HG02623 (cell line): Measurements from ENCODE around the gene IGF1R.

ENCODE experiments used
- ATAC-seq: cut with Tn5 transposase; IDR thresholded peaks from one replicate; pipeline ENCODE4 v1.9.1; 2021; ENCODE audit warnings: moderate library complexity; ENCODE audit not compliant: unreplicated experiment

Gene IGF1R

DNA sequence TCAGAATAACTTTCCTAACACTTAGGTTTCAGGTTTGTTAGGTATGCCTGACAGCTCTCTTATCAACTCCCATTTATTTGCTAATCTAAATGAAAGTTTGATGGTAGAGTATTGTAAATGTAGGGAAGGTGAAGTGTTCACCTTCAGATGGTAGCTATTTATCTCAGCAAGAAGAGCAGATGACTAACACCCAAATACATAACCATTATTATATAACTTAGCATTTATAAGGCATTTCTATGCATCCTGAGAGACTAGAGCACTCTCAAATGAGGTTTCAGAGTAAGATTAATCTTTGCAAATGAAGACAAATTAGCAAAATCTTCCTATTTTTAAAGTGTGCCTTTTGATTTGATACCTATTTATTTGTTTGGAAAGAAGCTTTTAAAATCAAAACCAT, 143.8 kb downstream of the IGF1R start:
- no peak for ATAC-seq

GRCh38 chr15:98794211-98794610, 145.9 kb downstream of the IGF1R start:
- ATAC-seq, result no peak

DNA sequence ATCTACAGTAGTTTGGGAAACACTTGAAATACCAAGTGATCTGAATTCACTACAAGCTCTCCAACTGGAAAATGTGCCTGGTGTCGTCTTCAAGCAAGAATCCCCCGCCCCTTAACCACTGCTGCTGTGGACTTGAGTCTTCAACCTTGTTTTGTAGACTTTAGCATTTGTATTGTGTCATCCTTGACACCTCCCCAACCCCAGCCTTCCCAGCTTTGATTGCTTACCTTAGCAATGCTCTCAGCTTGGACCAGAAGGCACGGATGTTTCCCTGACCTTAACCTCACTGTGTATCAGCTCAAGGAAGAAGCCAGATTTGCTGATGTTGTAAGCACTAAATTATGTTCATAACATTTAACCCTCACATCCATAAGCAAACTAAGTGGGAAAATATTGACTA, 146.4 kb downstream of the IGF1R start:
- ATAC-seq, result no peak

DNA sequence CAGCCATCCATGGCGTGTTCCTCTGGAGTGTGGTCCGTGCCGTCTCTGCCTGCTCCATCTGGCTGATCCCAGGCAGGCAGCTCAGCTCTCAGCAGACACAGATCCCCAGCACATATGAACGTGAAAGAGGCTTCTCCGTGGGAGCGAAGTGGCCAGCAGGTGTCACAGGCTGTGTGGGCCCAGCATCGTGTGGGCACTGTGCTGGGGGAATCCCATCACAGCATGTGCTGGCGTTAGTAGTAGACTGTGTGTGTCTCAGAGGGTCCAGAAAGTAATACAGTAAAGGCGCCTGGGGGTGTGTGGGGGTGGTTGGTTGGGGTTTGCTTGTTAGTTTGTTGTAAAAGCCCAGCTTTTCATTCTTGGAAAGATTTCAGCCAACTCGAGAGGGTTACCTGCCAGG, 147.6 kb downstream of the IGF1R start:
- ATAC-seq, result no peak

DNA sequence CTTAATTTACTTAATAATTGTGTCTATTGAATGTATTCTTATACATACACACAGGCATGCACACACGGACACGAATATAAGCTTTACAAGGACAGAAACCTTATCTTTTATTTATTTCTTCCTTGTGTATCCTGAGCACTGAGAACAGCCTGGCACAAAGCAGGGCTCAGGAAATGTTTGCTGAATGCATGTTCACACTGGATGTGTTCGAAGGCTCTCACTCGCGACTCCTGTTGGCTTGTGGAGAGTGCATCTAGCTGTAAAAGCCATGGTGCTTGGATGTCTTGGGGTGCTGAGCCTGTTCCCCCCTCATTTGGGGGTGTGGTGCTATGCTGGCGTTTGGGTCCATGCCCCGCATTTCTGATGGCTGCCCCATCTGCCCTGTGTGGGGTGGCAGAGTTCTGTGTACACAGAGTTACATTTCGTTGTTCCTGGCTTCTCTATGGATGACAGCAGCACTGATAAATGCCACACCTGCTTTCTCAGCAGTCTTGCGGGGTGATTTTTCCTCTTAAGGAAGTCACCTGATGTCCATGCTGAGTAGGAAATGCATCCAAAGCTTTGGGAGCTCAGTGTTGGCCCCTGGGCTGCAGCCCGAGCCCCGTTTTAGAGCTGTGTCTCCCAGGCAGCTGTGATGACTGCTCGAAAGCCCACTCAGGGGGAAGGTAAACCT, 148.5 kb downstream of the IGF1R start:
- no peak for ATAC-seq

- ATAC-seq, result no peak
Observed at GRCh38 chr15:98798375-98798893, 150.1 kb downstream of the IGF1R start.

DNA sequence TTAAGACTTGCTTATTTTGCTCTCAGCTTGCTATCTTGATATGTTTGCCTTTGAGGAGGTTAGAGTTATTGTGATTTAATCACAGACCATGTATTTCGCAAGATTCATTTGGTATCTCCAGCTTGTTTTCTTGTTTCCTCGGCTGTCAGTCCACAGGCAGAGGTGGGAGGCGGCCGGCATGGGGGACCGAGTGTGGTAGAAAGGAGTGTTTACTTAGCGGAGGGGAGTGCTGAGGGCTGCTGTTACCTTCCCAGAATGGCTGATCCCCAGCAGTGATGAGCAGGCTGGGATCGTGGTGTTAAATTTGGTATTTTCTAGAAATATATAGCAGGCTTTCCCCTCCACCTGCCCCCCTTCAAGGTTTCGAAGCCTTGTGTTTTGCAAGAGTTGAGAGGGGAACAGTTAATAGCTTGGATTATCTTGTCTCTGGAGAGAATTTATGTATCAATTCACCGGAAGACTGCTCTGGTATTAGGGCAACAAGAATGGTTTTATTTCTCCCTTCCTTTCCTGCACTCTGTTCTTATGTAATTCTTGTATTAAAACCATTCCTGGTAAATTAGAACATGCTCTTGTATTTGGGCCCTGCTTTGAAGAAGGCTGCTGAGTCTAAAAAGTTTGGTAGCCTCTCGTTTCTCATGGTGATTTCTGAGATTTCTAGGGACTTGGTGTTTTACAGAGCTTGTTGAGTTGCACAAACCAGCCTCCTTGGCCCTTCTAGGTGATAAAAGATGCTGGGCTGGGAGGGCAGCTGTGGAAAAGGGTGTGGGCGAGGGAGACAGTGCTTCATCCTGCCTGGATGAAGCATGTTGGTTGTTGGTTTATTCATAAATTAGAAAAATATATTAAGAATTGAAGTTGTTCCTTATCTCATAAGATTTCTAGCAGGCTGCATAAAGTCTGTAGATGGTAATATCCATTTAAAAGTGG, 151.4 kb downstream of the IGF1R start:
- ATAC-seq, result no peak

DNA sequence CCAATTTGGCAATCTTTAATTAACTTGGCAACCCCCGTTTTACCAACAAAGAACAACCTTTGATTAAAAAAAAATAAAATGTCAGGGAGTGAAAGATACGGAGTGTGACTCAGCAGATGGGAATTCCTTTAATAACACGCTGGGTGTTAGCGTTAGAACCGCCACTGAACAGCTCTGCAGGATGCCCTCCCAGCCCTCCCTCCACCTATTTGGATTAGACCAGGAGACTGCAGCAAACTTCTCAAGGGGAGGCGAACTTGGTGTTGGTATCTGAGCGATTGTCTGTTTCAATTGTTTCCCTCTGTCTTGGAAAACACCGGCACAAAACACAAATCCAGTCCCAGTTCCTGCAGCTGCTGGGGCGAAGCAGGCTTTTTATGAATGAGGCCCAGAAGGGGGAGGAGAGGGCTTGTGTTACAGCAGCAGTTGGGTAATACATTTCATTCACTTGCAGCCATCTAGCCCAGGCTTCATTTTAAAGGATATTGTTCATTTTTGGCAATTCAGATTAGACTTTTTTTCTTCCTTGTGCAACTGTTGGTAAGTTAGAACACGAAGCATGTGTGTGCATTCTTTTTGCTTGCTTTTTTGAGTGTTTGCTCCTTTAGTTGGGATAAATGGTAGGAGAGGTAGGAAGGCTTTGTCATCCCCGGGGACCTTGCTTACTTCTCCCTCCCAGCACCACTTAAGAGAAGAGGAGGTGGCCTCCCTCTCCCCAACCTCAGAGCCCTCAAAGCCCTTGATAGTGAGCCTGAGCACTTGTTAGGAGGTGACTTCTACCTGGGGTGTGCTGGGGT, 152.3 kb downstream of the IGF1R start:
- ATAC-seq, result no peak

- ATAC-seq, result no peak
Observed at GRCh38 chr15:98801234-98801561, 152.9 kb downstream of the IGF1R start.

- ATAC-seq, result no peak
Observed at GRCh38 chr15:98802187-98802586, 153.8 kb downstream of the IGF1R start.

GRCh38 chr15:98803228-98804056, 155.1 kb downstream of the IGF1R start:
- no peak for ATAC-seq

- ATAC-seq, result no peak
Observed at GRCh38 chr15:98804057-98804380, 155.7 kb downstream of the IGF1R start.

DNA sequence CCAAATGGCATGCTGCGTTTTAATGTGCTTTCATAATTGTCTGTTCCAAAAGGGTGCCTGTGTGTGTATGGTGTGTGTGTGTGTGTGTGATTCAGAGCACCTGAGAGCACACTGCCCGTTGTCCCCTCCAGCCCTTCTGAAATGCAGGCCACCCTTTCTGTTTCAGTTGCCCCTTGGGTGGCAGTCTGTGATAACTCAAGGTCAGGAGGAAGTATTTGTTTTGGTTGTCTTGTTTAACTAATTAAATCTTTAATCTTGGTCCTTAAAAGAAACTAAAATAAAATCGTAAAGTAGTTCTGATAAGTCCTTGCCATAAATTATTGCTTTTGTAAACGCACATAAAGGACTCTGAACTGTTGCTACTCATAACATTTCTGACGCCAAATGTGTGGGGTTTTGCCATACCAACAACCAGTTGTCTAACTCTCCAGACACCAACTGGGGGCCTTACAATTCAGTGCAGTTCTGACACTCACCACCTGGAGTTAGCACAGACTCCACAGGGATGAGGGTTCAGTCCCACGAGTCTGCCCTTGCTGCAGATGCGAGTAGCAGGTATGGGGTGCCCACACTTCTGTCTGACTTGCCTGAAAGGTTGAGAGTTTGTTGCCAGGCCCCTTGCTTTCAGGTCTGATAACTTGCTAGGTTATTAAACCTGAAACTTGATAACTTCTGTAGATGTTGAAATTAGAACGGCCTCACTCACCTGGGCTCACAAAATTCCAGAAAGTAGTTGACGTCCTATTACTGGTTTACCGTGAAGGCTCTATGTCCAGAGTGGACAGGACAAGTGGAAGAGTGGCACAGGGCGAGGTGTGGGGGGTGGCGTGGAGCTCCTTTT, 157.3 kb downstream of the IGF1R start:
- no peak for ATAC-seq

DNA sequence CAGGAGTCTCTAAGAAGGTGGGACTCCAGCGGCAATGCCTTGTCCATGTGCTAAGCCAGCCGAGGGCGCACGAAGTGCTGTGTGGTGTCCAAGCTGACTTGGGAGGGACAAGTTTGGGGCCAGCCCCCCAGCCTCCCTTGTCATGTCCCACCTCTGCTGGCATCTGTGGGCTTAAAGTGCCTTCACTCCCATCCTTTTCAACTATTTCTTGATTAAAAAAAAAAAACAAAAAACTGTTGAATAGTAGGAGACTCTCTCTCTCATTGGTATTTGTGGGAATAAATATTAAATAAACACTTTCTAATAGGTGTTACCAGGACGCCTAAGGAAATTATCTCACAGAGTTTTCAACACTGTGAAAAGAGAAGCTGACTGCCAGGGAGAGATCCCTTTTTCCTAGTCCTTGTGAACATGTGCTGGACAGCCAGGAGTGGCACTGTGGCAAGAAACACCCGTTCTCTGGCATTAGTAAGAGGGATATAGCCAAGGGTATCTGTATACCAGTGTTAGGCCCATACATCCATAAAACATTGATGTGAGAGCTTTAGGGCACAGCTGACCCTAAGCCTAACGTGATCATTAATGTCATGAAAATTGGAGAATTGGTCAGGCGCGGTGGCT, 158.0 kb downstream of the IGF1R start:
- no peak for ATAC-seq

DNA sequence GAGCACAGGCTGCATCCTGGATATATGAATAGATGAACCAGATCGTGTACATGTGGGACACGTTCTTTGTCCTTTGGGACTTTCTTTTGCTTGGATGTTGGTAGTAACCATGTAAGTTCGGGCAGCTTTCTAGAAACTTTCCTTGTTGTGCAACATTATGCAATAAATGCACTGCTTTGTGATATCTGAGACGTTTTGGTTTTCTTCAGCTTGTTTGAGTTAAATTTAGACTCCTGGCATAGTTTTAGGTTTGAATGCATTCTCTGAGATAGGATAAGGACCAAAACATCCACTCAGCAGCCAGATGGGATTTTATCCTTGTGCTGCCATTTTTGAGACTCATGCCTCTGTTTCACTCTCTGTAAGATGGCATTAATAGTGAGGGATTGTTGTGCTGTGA, 158.9 kb downstream of the IGF1R start:
- ATAC-seq, result no peak

DNA sequence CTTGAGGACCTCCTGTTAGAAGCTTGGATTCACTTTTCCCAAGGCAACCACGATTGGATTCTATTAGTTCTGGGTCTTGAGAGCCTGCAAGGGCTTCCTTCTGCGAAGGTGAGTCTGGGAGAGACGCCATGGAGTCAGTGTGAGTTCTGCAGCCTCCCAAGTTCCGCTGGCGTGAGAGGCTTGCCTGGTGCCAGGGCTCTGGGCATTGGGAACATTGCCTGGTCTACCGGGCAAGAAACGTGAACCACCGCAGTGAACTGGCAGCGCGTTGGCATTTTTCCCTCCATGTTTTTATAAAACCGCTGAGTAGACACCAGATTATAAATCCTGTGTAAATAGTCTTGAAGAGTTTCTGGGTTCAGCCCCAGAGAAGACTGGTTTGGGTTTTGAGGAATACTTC, 160.9 kb downstream of the IGF1R start:
- no peak for ATAC-seq

DNA sequence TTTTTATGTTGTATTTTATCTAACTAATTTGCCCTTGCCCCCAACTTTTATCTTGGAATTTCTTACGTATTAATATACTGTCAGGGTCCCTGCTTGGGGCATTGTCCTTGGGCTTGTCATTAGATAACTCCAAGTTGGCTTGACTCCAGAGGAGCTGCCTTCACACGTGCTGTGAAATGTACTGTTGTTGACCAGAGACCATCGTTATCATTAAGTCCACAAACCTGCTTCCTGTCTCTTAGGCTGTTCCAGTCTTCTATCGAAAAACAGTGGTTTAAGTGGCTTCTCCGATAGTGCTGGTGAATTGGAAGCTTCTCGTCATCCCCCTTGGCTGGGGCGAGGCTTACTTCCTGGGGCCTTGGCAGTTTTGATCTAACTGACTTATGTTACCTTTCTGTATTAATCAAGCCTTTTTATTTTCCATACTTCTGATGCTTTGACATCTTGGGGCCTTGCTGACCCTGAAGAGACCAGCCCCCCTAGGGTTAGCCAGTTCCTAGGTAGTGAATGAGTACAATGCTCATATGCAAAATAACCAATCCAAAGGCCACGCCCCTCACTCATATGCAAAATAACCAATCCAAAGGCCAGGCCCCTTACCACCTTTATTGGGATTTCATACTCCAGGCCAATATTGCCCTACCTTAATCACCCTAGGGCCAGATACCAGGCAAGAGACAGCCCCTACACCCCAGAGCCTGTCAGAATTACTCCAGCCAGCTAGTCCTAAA, 164.5 kb downstream of the IGF1R start:
- ATAC-seq, result no peak

GRCh38 chr15:98813951-98814350, 165.6 kb downstream of the IGF1R start:
- ATAC-seq, result no peak

- no peak for ATAC-seq
Observed at GRCh38 chr15:98815207-98815606, 166.9 kb downstream of the IGF1R start.
